ENCODE results near the gene KRTAP13-3. TPM values are rescaled to one million over a fixed set of nuclear protein-coding genes. Genes with fewer than 3 reads are reported as not detected.

Gene KRTAP13-3, protein sequence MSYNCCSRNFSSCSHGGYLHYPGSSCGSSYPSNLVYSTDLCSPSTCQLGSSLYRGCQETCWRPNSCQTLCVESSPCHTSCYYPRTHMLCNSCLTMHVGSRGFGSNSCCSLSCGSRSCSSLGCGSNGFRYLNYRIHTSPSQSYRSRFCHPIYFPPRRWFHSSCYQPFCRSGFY
- not detected for total RNA-seq

DNA sequence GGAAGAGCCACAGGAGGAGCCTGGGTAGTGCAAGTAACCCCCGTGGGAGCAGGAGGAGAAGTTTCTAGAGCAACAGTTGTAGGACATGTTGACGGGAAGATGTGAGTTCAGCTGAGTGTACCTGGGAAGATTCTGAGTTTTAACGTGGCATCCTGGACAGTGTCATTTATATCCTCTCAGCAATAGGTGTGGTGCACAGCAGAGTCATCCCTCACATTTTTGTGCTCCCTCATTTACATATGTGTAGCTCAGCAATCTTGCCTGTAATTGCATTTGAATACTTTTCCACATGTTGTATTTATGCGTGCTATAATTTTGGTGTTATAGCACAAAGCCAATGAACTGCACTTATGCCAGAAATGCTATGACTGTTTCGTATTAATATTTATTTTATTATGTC is at the start of gene KRTAP13-3:
TSS of gene KRTAP13-3 (minus strand) at position 101 of the 400 bp plus-strand sequence. CDS start at position 87, 14 bp downstream.
- H3K9me3 Mint-ChIP-seq, result no peaks in the 10 kb centered on the region
- no peak for ATAC-seq
- no peaks in the 10 kb centered on the region for H3K36me3 Mint-ChIP-seq (ENCODE audit: low read depth)
- no peaks in the 10 kb centered on the region for H3K4me1 Mint-ChIP-seq (ENCODE audit: low read depth)
- no peak within 1 kb of the TSS for H3K27ac Mint-ChIP-seq
- CTCF ChIA-PET, result no interaction called here
- no peak within 1 kb of the TSS for H3K4me3 Mint-ChIP-seq
- POLR2A ChIA-PET, result no interaction called here
- H3K27me3 Mint-ChIP-seq, result no peaks in the 10 kb centered on the region
- no peak for DNase-seq
- TF ChIP-seq, protein P1, sequence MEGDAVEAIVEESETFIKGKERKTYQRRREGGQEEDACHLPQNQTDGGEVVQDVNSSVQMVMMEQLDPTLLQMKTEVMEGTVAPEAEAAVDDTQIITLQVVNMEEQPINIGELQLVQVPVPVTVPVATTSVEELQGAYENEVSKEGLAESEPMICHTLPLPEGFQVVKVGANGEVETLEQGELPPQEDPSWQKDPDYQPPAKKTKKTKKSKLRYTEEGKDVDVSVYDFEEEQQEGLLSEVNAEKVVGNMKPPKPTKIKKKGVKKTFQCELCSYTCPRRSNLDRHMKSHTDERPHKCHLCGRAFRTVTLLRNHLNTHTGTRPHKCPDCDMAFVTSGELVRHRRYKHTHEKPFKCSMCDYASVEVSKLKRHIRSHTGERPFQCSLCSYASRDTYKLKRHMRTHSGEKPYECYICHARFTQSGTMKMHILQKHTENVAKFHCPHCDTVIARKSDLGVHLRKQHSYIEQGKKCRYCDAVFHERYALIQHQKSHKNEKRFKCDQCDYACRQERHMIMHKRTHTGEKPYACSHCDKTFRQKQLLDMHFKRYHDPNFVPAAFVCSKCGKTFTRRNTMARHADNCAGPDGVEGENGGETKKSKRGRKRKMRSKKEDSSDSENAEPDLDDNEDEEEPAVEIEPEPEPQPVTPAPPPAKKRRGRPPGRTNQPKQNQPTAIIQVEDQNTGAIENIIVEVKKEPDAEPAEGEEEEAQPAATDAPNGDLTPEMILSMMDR (IDR thresholded peaks at IDR 0.05), result no peak
- intact Hi-C loops (cut with micrococcal nuclease), result no loop called here

DNA sequence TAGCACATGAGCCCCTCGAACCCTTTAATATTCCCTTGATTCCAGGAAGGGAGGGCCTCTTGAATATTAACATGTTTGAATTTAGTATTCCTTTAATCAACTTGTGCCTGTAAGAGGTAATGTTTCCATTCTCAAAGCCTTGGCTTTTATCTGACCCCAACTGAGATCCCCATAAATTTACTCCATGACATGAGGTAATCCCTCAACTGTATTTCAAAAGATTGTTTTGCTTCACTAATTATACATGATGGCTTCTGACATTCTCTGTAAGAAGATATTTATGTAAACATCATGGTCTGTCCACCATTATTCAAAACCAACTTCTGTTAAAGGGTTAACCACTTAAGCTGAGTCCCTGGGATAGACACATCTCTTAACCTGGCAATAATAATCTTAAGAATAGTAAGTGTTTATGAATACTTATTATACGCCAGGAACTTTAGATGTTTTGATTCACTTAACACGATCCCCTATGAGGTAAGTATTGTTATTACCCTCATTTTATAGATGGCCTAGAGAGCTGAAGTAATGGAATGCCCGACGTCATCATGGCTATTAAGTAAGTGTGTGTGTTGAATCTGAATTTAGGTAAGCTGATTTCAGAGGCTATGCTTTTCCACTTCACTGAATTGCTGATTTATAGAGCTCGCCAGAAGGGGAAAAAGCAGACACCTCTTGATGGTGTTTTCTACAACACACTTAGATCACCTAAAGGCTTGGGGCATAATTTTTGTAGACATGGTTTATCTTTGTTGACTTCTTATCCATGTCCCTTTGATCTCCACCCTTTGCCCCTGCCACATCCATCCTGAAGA is 43.4 kb upstream of the KRTAP13-3 start:
- TF ChIP-seq, protein P1 (IDR thresholded peaks at IDR 0.05), result no peak
- no peak for ATAC-seq
- Mint-ChIP-seq H3K4me1 (ENCODE audit: low read depth) (no peaks in the 10 kb centered on the region), H3K9me3 (no peaks in the 10 kb centered on the region), H3K4me3 (no peak overlapping the region), H3K27ac (no peak overlapping the region), H3K27me3 (no peaks in the 10 kb centered on the region), H3K36me3 (ENCODE audit: low read depth) (no peaks in the 10 kb centered on the region)
- ChIA-PET POLR2A (no interaction called here), CTCF (interaction anchor here (0.6 kb wide), 1 partner anchor 65 kb away, joined by 3 read pairs; no protein-coding TSS in a partner anchor)
- no peak for DNase-seq
- intact Hi-C loops (cut with micrococcal nuclease), result no loop called here

DNA sequence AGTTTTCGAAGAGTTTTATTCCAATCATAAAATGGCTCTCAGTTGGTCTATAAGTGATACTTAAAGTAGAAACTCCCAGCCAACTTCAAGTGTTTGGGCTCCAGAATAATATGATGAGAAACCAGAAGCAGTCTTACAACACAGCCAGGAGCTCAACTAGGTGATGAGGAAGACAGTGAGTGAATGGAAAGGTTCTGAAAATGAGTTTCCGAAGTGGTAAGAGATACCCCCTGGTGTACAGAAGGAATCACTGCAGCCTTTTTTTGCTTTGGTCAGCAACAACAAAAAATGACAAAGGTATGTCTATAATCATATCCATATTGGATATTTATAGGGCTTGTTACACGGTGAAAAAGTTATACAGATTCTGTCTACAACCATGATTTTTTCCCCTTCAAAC is 38.0 kb upstream of the KRTAP13-3 start:
- Mint-ChIP-seq H3K36me3 (ENCODE audit: low read depth) (no peaks in the 10 kb centered on the region), H3K27ac (no peak overlapping the region), H3K4me3 (no peak overlapping the region), H3K27me3 (peaks cover 3% of the 10 kb centered on the region), H3K4me1 (ENCODE audit: low read depth) (no peaks in the 10 kb centered on the region), H3K9me3 (no peaks in the 10 kb centered on the region)
- POLR2A ChIA-PET, result no interaction called here
- intact Hi-C loops (cut with micrococcal nuclease), result no loop called here
- no peak for ATAC-seq
- TF ChIP-seq, protein P1 (IDR thresholded peaks at IDR 0.05), result peak; percentile 48
- no peak for DNase-seq
- CTCF ChIA-PET, result interaction anchor here (1.0 kb wide), 1 partner anchor 21 kb away, joined by 3 read pairs; no protein-coding TSS in a partner anchor

DNA sequence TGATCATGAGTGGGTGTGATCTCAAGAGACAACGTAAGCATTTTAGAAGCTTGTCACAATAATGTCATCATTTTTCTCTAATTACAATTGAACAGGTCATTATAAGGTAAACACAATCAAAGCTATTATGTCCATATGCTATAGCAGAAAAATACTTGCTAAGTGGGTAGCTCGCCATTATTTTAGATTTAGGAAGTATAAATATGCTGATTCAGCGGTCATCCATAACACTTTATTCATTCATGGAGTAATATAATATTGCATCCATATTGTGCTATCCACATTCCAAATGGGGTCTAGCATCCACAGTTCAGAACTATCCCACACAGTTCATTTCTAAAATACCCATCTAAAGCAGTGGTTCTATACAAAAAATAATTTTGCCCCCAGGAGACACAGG is 22.8 kb upstream of the KRTAP13-3 start:
- POLR2A ChIA-PET, result no interaction called here
- TF ChIP-seq, protein P1 (IDR thresholded peaks at IDR 0.05), result no peak
- DNase-seq, result no peak
- Mint-ChIP-seq H3K27ac (no peak overlapping the region), H3K4me3 (no peak overlapping the region), H3K4me1 (ENCODE audit: low read depth) (no peaks in the 10 kb centered on the region), H3K27me3 (peaks cover 3% of the 10 kb centered on the region), H3K36me3 (ENCODE audit: low read depth) (no peaks in the 10 kb centered on the region), H3K9me3 (no peaks in the 10 kb centered on the region)
- ATAC-seq, result no peak
- intact Hi-C loops (cut with micrococcal nuclease), result no loop called here
- CTCF ChIA-PET, result no interaction called here

DNA sequence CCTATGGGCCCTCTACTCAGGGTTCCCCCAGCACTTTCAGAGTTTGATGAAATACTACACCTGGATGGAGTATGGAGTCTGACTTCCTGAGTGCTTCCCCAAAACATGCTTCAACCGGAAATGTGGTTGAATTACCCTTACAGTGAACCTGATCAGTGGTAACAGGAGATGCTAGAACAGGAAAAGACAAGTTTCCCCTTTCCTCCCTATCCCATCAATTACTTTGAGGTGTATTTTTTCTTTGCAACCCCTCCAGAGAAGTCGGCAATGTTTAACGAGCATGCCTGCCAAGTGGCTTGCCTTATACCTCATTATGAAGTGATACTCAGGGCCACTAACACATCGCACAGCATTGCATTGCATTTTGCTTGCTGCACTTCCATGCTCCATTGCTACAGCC is 21.3 kb upstream of the KRTAP13-3 start:
- ChIA-PET POLR2A (no interaction called here), CTCF (no interaction called here)
- Mint-ChIP-seq H3K4me3 (no peak overlapping the region), H3K27ac (no peak overlapping the region), H3K36me3 (ENCODE audit: low read depth) (no peaks in the 10 kb centered on the region), H3K4me1 (ENCODE audit: low read depth) (no peaks in the 10 kb centered on the region), H3K9me3 (no peaks in the 10 kb centered on the region), H3K27me3 (peaks cover 3% of the 10 kb centered on the region)
- TF ChIP-seq, protein P1 (IDR thresholded peaks at IDR 0.05), result no peak
- DNase-seq (no peak), ATAC-seq (no peak)
- intact Hi-C loops (cut with micrococcal nuclease), result no loop called here

Data from activated CD8-positive, alpha-beta T cell treated with anti-CD3 and anti-CD28 coated beads for 36 hours (primary cell).